ENCODE data around the gene LPGAT1.
"Not testable (repeated sequence)": the region's sequence is repeated elsewhere in the genome, so short reads cannot be mapped to it uniquely, and the experiment has no call there.

The LPGAT1 gene

DNA sequence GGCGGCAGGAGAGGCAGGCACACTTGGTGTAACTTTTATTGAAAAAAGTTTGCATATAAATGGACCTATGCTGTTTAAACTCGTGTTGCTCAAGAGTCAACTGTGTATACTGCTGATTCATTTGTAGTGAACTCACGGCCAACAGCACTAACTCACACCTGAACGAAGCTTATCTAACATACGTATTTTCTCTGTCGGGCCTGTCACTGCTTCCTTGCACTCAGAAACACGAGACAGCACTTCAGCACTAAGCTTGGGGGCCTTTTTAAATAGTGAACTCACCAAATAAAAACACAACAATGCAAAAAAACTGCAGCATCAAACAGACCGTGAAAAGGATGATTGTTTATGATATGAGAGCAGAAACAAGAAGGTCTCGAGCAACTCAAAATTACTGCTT lies 96.2 kb downstream of the LPGAT1 start:
- no peak for DNase-seq

DNA sequence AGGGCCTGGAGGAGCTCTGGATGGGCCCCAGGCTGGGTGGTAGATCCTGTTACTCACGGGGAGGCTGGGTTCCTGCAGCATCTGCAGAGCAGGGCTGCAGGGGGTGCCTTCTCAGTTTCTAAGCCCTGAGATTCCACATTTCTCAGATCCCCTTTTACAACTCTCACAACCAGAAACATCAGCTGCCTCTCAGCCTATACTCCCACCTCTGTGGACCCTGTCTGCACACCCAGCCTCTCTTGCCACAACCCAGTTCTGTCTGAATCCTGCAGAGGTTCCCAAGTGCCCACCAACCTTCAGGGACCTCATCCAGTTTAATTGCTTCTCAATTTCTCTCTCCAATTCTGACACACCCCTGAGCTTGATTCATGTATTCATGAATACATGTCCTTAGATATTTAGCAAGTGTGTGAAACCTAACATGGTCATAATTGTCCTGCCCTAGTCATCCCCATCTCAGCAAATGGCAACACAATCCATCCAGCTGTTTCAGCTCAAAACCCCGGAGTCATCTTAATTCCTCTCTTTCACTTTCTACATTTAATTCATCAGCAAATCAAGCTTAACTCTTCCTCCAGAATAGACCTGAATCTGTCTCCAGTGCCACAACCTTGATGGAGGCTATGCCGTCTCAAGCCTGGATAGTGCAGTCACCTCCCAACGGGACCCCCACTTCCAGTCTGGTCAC lies 98.1 kb downstream of the LPGAT1 start:
- no peak for DNase-seq

DNA sequence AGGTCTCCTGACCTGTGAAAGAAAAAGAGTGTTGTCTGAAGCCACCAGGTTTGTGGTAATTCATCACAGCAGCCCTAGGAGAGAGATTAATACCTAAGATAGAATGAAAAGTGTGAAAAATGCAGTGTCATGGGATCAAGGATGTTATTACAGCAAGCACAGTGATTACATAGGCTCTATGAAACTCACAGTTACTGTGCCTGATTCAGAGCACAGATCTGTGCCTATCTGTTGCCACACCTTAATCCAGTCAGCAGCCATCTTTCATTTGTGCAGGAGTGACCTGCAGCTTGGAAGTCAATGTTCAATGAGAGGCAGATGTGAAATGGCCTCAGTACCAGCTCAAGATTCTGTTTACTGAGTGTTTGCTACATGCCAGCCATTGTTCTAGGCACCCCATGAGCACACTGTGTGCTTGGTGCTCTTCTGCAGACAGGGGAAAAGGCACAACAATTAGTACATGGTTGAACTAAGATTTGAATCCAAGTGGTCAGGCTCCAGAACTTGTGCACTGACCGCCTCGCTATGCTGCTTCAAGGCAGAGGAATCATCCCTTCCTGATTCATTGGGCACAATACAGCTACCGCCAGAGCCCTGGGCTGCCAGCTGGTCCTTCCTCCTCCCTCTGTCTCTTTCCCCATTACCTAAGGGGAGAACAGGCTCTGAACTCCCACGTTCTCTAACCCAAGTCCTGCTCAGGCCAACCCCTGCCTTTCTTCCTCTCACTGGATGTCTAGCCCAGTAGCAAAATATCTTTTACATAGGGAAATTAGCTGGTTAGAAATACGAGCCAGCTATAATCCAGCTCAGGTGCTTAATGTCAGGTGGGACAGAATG lies 98.9 kb downstream of the LPGAT1 start:
- DNase-seq = no peak

DNA sequence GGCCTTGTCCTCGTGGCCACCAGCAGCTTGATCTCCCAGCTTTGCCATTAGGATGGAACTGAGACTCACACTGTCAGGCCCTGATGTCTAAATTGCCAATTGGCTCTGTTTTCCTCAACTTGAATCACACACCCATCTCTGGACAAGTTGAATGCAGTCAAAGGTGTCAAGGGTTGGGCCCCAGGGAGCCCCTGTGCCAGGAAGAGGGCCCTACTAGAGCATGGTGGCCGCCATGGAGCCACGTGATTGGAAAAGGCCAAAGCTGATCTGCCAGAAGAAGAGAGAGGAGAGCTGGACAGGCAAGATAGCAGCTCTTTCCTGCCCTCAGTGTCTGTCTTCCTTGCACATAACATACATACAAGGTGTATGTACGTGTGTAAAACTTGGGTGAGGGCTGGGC lies 100.2 kb downstream of the LPGAT1 start:
- DNase-seq = no peak

DNA sequence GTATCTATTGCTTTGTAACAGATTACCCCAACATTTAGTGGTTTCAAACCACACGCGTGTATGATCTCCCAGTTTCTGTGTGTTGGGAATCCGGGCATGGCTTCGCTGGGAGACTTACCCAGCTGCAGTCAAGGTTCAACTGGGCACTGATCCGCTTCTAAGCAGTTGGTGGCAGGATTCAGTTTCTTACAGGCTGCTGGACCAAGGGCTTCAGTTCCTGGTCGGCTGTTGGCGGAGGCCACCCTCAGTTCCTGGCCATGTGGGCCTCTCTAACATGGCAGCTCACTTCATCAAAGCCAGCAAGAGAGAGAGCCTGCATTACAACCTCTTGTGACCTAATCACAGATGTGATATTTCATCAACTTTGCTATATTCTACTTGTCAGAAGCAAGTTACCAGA lies 101.3 kb downstream of the LPGAT1 start:
- DNase-seq = no peak

DNA sequence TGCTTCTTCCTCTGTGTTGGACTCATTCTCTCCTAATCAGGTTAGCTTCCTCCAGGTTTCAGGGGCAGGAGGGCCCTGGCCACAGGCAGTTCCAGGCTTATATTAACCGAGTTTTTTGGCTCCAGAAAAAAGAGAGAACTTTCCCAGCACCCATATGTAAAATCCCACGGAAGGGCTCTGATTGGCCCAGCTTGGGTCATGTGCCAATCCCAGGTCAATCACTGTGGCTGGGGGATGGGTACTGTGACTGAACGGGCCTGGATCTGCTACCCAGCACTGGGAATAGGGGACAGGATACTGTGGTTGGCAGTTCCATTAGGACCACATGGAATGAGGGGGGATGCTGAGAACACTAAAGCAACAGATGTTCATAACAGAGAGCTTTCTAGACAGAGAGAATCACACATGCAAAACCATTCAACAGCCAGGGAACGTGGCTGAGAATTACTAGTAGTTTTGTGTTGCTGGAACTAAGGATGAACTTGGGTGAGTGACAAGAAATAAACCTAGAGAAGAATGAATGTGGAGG lies 104.0 kb downstream of the LPGAT1 start:
- no peak for DNase-seq

DNA sequence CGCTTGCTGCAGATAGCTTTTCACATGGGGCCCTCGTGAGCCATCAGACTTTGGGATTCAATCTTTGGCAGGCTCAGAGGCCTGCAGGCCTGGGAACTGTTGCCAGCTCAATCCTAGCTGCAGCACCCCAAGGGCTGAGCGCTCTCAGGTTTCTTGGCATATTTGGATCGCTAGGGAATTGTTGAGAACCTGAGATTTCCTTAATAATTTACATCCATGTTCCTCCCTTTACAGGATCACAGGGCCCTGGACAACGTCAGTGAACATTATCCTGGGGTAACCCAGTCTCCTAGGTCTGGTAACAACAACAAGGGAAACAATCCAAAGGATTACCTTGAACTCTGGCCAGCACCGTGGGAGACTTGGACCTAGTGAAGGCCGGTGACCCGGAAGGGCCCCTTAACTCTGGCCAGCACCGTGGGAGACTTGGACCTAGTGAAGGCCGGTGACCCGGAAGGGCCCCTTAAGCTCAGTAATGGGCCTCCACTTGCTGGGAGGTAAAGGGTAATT lies 105.8 kb downstream of the LPGAT1 start:
- DNase-seq = no peak

DNA sequence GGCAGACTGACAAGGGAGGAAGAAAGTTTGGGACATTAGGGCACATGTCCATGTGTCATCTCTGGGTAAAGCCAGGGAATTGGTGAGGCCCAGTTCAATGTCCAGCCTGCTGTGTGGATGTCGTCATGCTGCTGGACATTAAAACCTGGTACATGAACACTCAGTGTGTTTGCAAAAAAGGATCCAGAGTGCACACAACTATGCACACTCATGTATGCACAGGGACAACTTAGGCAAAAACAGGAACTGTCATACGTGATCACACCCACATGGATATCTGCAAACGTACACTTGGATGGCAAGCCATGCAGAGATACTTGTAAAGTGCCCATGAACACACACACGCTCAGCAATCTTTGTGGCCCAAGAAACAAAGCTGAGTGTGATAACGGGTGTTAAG lies 107.3 kb downstream of the LPGAT1 start:
- DNase-seq = no peak

DNA sequence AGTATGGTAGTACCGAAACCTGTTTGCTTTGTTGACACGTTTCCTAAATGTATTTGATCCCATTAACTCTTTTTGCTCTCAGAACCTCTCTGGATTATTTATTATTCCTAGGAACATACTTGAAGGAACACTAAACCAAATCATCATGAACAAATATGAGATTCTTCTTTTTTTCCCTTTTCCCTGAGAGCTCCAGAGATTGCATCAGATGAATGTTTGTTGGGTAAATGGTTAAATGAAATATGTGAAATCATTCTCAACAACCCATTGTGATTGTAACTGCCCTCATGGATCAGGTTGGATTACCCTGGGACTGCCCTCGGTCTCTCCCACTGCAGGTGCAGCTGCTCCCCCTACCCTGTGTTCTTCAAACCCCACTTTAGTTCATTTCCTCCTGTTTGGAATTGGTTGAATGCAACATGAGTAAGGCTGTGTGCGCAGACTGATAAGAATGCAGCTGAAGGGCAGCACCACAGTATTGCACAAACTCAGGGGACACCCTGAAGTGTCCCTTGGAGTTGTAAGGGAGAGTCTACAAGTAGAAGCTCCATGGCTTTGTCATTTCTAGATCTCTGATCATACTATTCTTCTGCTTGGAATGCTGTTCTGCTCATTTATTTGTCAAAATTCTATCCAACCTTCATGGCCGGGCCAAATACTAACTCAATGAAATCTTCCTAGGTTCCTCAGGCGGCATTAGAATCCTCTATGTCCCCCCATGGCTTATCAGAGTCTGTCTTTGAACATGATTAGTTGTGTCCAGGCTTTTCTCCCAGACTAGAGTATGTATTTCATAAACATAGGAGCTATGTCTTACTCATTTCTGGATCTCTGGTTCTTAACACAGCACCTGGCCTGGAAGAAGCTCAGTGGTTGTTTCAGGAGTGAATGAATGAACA lies 108.0 kb downstream of the LPGAT1 start:
- DNase-seq = no peak

DNA sequence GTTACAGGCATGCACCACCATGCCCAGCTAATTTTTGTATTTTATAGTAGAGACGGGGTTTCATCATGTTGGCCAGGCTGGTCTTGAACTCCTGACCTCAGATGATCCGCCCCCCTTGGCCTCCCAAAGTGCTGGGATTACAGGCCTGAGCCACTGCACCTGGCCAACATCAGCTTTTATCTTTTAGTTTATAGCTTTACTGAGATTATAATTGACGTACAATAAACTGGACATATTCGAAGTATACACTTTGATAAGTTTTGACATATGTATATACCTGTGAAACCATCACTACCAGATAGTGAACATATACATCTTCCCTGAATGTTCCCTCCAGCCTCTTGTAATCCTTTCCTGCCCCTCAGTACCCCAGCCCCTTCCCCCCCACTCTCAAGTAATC lies 114.0 kb downstream of the LPGAT1 start:
- DNase-seq = not testable (repeated sequence)

DNA sequence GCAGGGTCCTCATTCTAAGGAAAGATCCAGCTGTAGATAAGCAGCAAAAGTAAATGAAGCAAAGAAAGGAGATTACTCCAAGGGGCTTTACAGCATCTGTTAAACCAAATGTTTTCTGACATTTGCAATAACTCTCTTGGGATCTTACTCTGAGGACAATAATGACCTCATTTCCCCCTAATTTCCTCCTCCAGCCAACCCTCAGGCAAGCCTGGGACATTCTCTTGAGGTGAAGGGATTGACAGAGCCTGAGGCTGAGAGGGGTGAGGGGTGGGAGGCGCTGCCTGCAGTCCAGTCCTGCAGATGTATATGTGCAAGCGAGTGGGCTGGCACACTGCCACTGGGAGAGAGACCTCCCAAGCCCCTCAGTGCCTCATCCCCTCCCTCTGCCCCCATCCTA lies 114.6 kb downstream of the LPGAT1 start:
- no peak for DNase-seq

DNA sequence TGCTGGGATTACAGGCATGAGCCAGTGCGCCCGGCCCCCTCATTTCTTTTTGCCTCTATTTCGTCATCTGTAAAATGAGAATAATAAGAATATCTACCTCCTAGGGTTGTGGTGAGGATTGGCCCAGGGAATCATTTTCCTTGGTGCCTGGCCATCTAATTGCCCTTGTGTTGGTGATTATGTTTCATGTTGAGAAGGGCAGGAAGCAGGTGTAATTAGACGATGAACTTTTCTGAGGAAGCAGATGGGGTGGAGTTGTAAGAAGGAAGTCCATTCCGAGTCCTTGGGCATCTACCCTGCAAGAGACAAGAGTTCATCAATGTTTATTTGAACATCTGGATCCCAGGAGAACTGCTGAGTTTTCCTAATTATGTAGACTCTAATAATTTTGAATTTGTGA lies 116.4 kb downstream of the LPGAT1 start:
- DNase-seq = no peak

DNA sequence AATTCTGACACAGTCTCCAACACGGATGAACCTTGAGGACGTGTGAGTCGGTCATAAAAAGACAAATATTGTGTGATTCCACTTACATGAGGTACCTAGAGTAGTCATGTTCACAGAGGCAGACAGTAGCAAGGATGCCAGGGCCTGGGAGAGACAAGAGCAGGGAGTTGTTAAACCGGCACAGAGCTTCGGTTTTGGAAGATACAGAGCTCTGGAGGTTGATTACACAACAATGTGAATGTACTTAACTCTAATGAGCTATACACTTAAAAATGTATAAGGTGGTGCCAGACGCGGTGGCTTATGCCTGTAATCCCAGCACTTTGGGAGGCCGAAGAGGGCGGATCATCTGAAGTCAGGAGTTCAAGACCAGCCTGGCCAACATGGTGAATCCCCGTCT lies 117.3 kb downstream of the LPGAT1 start:
- no peak for DNase-seq

DNA sequence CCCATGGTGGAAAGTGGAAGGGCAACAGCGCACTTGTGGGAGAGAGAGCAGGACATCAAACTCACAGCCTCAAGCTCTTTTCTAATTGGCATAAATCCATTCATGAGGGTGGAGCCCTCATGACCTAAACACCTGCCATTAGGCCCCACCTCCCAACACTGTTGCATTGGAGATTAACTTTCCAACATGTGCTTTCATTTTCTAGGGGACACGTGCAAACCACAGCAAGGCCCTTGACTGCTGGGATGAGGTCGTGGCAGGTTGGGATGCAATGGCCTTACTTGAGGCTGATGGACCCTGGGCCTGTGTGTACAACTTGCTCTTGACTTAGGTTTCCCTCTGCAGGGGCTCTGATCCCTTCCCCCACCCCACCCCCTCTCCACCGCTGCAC lies 119.3 kb downstream of the LPGAT1 start:
- no peak for DNase-seq

DNA sequence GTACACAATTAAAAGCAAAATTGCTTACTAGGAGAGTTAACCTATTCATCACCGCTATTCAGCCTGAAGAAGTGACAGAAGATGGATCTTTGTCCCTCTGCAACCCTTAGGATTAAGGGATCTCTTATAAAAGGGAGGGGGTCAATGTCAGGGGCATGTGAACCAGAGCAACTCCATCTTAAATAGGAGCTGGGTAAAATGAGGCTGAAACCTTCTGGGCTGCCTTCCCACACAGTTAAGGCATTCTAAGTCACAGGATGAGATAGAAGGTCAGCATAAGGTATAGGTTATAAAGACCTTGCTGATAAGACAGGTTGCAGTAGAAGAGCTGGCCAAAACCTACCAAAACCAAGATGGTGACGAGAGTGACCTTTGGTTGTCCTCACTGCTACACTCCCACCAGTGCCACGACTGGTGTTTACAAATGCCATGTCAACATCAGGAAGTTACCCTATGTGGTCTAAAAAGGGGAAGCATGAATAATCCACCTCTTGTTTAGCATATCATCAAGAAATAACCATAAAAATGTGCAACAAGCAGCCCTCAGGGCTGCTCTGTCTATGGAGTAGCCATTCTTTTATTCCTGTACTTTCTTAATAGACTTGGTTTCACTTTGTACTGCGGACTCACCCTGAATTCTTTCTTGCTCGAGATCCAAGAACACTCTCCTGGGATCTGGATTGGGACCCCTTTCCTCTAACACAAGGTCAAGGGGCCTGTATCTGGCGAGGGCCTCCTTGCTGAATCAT lies 119.8 kb downstream of the LPGAT1 start:
- DNase-seq = no peak

DNA sequence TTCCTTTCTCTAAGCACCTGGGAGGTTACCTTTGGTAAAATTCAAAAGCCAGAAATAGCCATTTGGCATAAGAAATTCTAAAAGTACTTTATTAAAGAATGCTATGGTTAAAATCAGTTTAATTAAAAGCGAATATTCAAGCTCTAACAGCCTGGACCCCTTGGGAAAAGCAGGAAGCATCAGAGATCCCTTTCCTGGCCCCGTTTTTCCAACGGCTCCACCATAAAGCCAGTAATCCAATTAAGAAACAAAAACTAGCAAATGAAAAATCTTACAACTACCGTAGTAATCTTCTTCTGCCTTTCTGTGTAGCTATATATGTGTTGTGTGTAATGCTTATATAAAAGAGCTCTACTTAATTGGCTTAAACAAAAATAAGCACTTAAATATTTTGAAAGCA lies 121.6 kb downstream of the LPGAT1 start:
- DNase-seq = no peak

DNA sequence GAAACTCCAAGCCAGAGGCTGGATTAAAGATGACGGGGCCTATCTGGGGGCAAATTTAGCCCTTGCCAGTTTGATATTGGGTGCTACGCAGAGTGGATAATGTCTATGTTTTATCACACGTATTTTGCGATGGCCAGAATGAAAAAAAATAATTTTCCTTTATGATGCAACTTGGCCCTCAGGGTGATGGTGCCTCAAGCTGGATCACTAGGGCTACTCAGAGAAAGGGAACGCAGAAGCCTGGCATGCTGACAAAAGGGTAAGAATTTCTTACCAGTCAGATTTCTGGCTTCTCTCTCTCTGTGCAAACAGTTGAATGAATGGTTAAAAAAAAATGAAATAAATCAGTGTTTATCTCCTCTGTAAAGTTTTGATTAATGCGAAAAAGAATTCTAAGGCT lies 122.6 kb downstream of the LPGAT1 start:
- DNase-seq = no peak

DNA sequence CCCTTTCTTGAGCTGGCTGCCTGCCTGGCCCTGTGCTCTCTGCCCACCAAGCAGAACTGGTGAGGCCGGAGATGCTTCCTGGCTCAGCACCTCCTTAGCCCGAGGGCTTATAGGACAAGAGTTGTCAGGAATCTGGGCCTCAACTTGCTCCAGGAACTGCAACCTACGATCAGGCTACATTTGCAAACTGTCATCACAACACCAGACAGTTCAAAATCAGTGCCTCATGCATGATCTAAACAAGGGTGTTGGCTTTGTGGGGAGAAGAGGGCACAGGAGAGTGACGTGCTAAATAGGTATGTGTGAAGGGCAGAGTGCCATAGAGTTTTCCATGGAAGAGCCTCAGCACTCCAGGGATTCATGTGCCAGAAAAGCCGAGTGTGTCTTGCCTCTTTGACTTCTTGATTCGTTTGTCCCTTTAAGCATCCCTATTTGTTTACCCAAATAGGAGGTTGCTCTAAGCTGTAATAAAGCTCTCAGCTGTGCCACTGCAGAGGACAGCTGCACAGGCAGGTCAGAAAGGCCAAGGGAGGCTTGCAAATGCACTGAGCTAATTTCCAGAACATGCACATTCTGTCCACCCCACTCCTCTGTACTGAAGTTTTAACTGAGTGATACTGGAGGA lies 125.0 kb downstream of the LPGAT1 start:
- DNase-seq = no peak

DNA sequence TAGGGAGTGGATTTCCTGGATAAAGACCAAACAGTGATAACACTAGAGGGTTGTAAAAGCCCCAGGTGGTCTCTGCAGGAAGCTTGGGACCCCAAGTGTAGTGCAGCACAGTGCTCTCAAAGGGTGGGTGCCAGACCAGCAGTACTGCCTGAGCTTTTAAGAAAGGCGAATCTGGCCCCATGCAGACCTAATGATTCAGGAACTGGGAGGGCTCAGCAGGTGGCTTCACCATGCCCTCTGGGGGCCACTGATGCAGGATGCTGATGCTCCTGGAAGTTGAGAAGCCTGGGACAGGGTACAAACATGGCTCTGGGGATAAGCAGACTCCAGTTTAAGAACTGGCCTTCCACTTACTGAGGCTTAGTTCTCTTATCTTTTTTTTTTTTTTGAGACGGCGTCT lies 126.0 kb downstream of the LPGAT1 start:
- DNase-seq = no peak

DNA sequence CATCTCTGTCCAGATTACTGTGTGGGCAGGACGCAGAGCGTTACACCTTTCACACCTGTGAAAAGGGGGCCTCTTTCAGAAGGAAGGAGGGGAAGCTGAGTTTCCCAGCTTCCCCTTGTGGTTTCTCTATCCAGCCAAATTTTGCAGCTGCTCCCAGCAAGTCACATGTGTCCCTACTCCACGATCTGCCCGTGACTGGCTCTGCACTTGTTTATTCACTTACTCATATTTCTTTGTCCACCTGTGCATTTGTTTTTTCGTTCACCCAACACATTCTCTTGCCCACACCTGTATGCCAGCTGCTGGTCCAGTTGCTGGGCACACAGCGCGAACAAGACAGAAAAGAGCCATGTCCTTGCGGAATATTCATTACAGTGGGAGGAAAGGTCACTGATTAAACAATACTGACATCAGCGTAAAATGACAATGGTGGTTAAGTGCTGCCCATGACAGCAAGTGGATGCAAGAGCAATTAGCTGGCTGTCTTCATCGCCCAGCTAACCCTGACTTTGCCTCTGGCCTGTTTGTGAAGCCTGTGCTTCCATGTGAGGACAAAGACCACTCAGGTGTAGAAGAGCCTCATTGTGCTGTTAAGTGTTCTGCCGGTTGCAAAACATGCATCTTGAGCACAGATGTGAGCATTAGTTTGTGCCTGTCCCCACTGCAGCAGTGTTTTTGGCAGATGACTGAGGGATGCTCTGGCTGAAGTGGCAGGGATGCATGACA lies 126.6 kb downstream of the LPGAT1 start:
- DNase-seq = no peak

DNA sequence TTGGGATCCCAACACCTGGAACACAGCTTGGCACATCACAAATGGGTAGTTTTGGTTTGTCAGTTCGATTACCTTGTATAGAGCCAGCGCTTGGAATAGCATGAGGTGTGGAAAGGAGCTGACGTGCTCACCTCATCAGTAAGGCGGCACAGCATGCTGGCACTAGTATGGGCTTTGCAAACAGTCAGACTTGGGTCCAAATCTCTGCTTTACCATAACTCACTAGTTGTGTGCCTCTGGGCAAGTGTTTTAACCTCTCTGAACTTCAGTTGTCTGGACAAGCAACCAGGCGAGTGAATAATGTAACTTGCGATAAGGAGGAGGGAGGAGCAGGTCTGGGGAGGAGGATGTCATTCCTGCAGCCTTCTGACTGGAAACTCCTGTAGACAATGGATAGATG lies 128.8 kb downstream of the LPGAT1 start:
- DNase-seq = no peak

Data from fibroblast of skin of abdomen (primary cell).